Smooth muscle cell (in vitro differentiated cells): ENCODE data around the gene MEX3D. TPM values are rescaled to one million over a fixed set of nuclear protein-coding genes. Genes with fewer than 3 reads are reported as not detected.

Experiments used
- DNase-seq: peaks from one replicate; lab custom pipeline; 2025; ENCODE audit not compliant: unreplicated experiment; lab: John Stamatoyannopoulos, UW
- H2AFZ ChIP-seq: fragments of 200-600 bp; sonication (generic); 2 replicates; pipeline ENCODE4 v1.6.0; 2016; ENCODE audit warnings: antibody characterized with exemption, low read depth, mild to moderate bottlenecking
- H3F3A ChIP-seq: fragments of 200-600 bp; sonication (generic); 2 replicates; pipeline ENCODE4 v1.6.0; 2017; ENCODE audit warnings: antibody characterized with exemption, low read depth
- H3K27ac ChIP-seq: fragments of 200-600 bp; sonication (generic); 2 replicates; pipeline ENCODE4 v1.5.1; 2016; ENCODE audit warnings: low read depth, mild to moderate bottlenecking
- H3K27me3 ChIP-seq: fragments of 200-600 bp; sonication (generic); 2 replicates; pipeline ENCODE4 v1.6.1; 2016; ENCODE audit warnings: low read depth, mild to moderate bottlenecking
- H3K36me3 ChIP-seq: fragments of 200-600 bp; sonication (generic); 2 replicates; pipeline ENCODE4 v1.5.1; 2016; ENCODE audit warnings: low read depth
- H3K4me1 ChIP-seq: fragments of 200-600 bp; sonication (generic); 2 replicates; pipeline ENCODE4 v1.5.1; 2016; ENCODE audit warnings: low read depth
- H3K4me2 ChIP-seq: fragments of 200-600 bp; sonication (generic); 2 replicates; pipeline ENCODE4 v1.6.0; 2016; ENCODE audit warnings: mild to moderate bottlenecking
- H3K4me3 ChIP-seq: fragments of 200-600 bp; sonication (generic); 2 replicates; pipeline ENCODE4 v1.5.1; 2016; ENCODE audit warnings: mild to moderate bottlenecking
- H3K79me2 ChIP-seq: fragments of 200-600 bp; sonication (generic); 2 replicates; pipeline ENCODE4 v1.6.0; 2016; ENCODE audit warnings: low read depth, mild to moderate bottlenecking
- H3K9ac ChIP-seq: fragments of 200-600 bp; sonication (generic); 2 replicates; pipeline ENCODE4 v1.6.0; 2016; ENCODE audit warnings: low read depth
- H3K9me3 ChIP-seq: fragments of 200-600 bp; sonication (generic); replicated peaks from 2 replicates; pipeline ENCODE4 v1.5.1; 2016; ENCODE audit warnings: low read depth
- H4K20me1 ChIP-seq: fragments of 200-600 bp; sonication (generic); 2 replicates; pipeline ENCODE4 v1.6.0; 2016; ENCODE audit warnings: low read depth
- WGBS: methylation state at CpG from one replicate; pipeline ENCODE4 v1.1.7; 2016; ENCODE audit warnings: low lambda C conversion rate; 5-methylcytosine and 5-hydroxymethylcytosine counted together
- polyA plus RNA-seq: library from polyadenylated mRNA; unstranded; fragments of >200 nt; fragmentation: Nextera tagmentation; extraction: Ambion mirVana; gene quantifications from 2 replicates; pipeline ENCODE4 v1.2.1, GENCODE V29; 2016
- total RNA-seq: library from RNA; depleted of rRNA; stranded (reverse); fragments of >200 nt; gene quantifications from 2 replicates; pipeline ENCODE4 v1.2.3, GENCODE V29; 2014
- TF ChIP-seq, protein P1 (sequence below): fragments of 200-600 bp; sonication (generic); IDR thresholded peaks from 2 replicates; pipeline ENCODE4 v1.5.1; 2017; ENCODE audit warnings: borderline replicate concordance, mild to moderate bottlenecking, antibody characterized with exemption; ENCODE audit not compliant: insufficient read depth, poor library complexity, severe bottlenecking

Gene MEX3D
- total and polyA plus RNA-seq, 2 experiments from 2014 or later = 8.4 to 28.6 TPM

GRCh38 chr19:1609680-1610474 lies 41.8 kb upstream of the MEX3D start:
- no peaks in the 10 kb centered on the region for H3K4me1 ChIP-seq
- H3K9me3 ChIP-seq = no peaks in the 10 kb centered on the region
- no peak overlapping the region for H3K9ac ChIP-seq
- peaks cover 4% of the 10 kb centered on the region for H3F3A ChIP-seq
- H3K4me3 ChIP-seq = no peak overlapping the region
- WGBS = 96% methylated on average over 16 of the region's 16 CpGs
- TF ChIP-seq, protein P1, sequence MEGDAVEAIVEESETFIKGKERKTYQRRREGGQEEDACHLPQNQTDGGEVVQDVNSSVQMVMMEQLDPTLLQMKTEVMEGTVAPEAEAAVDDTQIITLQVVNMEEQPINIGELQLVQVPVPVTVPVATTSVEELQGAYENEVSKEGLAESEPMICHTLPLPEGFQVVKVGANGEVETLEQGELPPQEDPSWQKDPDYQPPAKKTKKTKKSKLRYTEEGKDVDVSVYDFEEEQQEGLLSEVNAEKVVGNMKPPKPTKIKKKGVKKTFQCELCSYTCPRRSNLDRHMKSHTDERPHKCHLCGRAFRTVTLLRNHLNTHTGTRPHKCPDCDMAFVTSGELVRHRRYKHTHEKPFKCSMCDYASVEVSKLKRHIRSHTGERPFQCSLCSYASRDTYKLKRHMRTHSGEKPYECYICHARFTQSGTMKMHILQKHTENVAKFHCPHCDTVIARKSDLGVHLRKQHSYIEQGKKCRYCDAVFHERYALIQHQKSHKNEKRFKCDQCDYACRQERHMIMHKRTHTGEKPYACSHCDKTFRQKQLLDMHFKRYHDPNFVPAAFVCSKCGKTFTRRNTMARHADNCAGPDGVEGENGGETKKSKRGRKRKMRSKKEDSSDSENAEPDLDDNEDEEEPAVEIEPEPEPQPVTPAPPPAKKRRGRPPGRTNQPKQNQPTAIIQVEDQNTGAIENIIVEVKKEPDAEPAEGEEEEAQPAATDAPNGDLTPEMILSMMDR = no peak
- peaks cover 4% of the 10 kb centered on the region for H3K79me2 ChIP-seq
- no peak overlapping the region for H3K27ac ChIP-seq
- H3K27me3 ChIP-seq = no peaks in the 10 kb centered on the region
- H2AFZ ChIP-seq = no peak overlapping the region
- peaks cover 4% of the 10 kb centered on the region for H3K36me3 ChIP-seq
- H4K20me1 ChIP-seq = peaks cover 4% of the 10 kb centered on the region
- H3K4me2 ChIP-seq = no peak overlapping the region
- DNase-seq = no peak

- Histone ChIP-seq H3K4me1 (no peaks in the 10 kb centered on the region), H3K4me2 (no peak overlapping the region), H4K20me1 (peaks cover 4% of the 10 kb centered on the region), H3K4me3 (no peak overlapping the region), H3K27me3 (no peaks in the 10 kb centered on the region), H3K36me3 (peaks cover 4% of the 10 kb centered on the region), H3K9ac (no peak overlapping the region), H2AFZ (no peak overlapping the region), H3K79me2 (peaks cover 12% of the 10 kb centered on the region), H3K9me3 (no peaks in the 10 kb centered on the region), H3K27ac (no peak overlapping the region), H3F3A (peaks cover 4% of the 10 kb centered on the region)
- WGBS = 90% methylated on average over 10 of the region's 10 CpGs
- no peak for DNase-seq
- TF ChIP-seq, protein P1 = no peak
These were observed 40.9 kb upstream of the MEX3D start for GRCh38 chr19:1609103-1609396.

DNA sequence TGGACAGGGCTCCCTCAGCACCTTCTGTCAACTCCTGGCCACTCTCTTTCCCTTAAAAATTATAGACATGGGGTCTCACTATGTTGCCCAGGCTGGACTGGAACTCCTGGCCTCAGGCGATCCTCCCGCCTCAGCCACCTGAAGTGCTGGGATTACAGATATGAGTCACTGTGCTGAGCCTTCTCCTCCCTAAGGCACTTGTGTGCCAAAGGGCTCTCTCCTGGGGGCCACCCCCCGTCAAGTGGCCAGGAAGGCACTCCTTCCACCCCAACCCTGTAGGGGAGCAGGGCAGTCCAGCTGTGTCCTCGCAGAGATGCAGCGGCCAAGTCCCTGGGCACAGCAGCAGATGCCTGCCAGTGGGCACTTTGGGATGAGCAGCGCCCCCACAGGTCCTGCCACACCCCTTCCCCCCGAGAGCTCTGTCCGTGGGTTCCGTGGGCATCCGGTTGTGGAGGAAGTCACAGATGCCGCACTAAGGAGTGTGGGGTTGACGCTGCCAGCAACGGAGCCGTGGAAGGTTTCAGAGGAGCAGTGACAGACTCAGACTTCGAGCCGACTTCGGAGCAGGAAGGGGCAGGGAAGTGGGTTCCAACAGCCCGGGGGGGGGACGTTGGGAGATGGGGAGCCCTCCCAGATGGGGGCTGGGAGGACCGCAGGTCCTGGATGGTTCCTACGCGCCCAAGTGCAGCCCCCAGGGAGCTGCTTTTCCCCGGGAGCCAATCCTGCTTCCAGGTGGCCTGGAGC lies 40.4 kb upstream of the MEX3D start:
- Histone ChIP-seq H3K4me3 (no peak overlapping the region), H3K4me2 (no peak overlapping the region), H3K27me3 (no peaks in the 10 kb centered on the region), H3K27ac (no peak overlapping the region), H3F3A (peaks cover 4% of the 10 kb centered on the region), H3K36me3 (peaks cover 4% of the 10 kb centered on the region), H3K9me3 (no peaks in the 10 kb centered on the region), H2AFZ (no peak overlapping the region), H4K20me1 (peaks cover 7% of the 10 kb centered on the region), H3K79me2 (peaks cover 17% of the 10 kb centered on the region), H3K4me1 (no peaks in the 10 kb centered on the region), H3K9ac (no peak overlapping the region)
- DNase-seq = no peak
- whole genome bisulfite sequencing = 93% methylated on average over 12 of the region's 23 CpGs
- TF ChIP-seq, protein P1 = no peak
